B cell (primary cell): ENCODE results near the gene CBARP. TPM values are rescaled to one million over a fixed set of nuclear protein-coding genes. Genes with fewer than 3 reads are reported as not detected.

Source experiments
- ATAC-seq: fragments of 200-7000 bp; cut with Tn5 transposase; one replicate; pipeline ENCODE4 v1.10.0; 2021; ENCODE audit warnings: low read depth, mild to moderate bottlenecking, moderate number of reproducible peaks, moderate library complexity
- CTCF ChIA-PET: fragments of 350-600 bp; sonication (Branson Sonifier 250); formaldehyde crosslinking; loops from one replicate; lab custom pipeline; 2021; ENCODE audit warnings: antibody characterized with exemption, inconsistent platforms; lab: Charles Lee
- POLR2A ChIA-PET: fragments of 350-600 bp; sonication (Branson Sonifier 250); formaldehyde crosslinking; loops from one replicate; lab custom pipeline; 2021; ENCODE audit warnings: antibody characterized with exemption; lab: Charles Lee
- DNase-seq: peaks from one replicate; pipeline ENCODE4 v3.0.0; 2013
- H2AFZ ChIP-seq: 2 replicates; pipeline ENCODE4 v1.6.1; 2012; ENCODE audit warnings: mild to moderate bottlenecking, low read depth, low read length; ENCODE audit not compliant: insufficient read depth, poor library complexity, severe bottlenecking
- H3K27ac ChIP-seq, 2 donors: 1 replicate in 1 of 2; 2 replicates in 1 of 2; pipeline ENCODE4 v1.5.1; 2012 to 2013; ENCODE audit warnings: low read length in 2 of 2, mild to moderate bottlenecking in 2 of 2, moderate library complexity in 1 of 2
- H3K27me3 ChIP-seq, 4 experiments: fragments of 200-600 bp in 1 of 4; sonication (generic) in 1 of 4; replicated peaks in 1 of 4; 1 replicate in 2 of 4; 2 replicates in 2 of 4; pipeline versions ENCODE4 v1.6.1 to v1.7.0; 2013 to 2016; ENCODE audit warnings: low read length in 3 of 4, mild to moderate bottlenecking in 2 of 4, mixed read lengths in 1 of 4, moderate library complexity in 1 of 4; ENCODE audit not compliant: insufficient read depth in 4 of 4, control insufficient read depth in 3 of 4; ENCODE audit errors: control extremely low read depth in 1 of 4
- H3K36me3 ChIP-seq, 2 experiments: replicated peaks in 1 of 2; 1 replicate in 1 of 2; 2 replicates in 1 of 2; pipeline versions ENCODE4 v1.6.1 to v1.7.1; 2013; ENCODE audit warnings: low read length in 1 of 2; ENCODE audit not compliant: insufficient read depth in 2 of 2, control insufficient read depth in 1 of 2; ENCODE audit errors: control extremely low read depth in 1 of 2, extremely low read depth in 1 of 2
- H3K4me1 ChIP-seq, 2 donors: fragments of 200-600 bp in 1 of 2; sonication (generic) in 1 of 2; 1 replicate in 1 of 2; 2 replicates in 1 of 2; pipeline versions ENCODE4 v1.5.1 to v1.6.1; 2013 to 2017; ENCODE audit warnings: low read length in 2 of 2; ENCODE audit not compliant: control insufficient read depth in 2 of 2, insufficient read depth in 2 of 2
- H3K4me2 ChIP-seq: replicated peaks from 2 replicates; pipeline ENCODE3; 2012; ENCODE audit warnings: mild to moderate bottlenecking, low read depth, low read length; ENCODE audit not compliant: poor library complexity, severe bottlenecking
- H3K4me3 ChIP-seq, 5 experiments: fragments of 200-600 bp in 1 of 5; sonication (generic) in 1 of 5; 1 replicate in 3 of 5; 2 replicates in 2 of 5; pipeline versions ENCODE4 v1.5.1 to v1.7.0; 2011 to 2016; ENCODE audit warnings: low read length in 4 of 5, mild to moderate bottlenecking in 4 of 5, low read depth in 2 of 5, control low read depth in 1 of 5, moderate library complexity in 1 of 5; ENCODE audit not compliant: insufficient read depth in 1 of 5; ENCODE audit errors: control extremely low read depth in 1 of 5, extremely low read depth in 1 of 5
- H3K79me2 ChIP-seq: fragments of 200-600 bp; sonication (generic); one replicate; pipeline ENCODE4 v1.6.0; 2016; ENCODE audit warnings: low read length; ENCODE audit not compliant: control insufficient read depth, insufficient read depth
- H3K9ac ChIP-seq: fragments of 200-600 bp; sonication (generic); 2 replicates; pipeline ENCODE4 v1.6.1; 2017; ENCODE audit warnings: mild to moderate bottlenecking, low read length, moderate library complexity
- H3K9me3 ChIP-seq, 3 donors: one replicate each; pipeline versions ENCODE4 v1.6.1 to v1.7.1; 2013; ENCODE audit warnings: low read length in 2 of 3; ENCODE audit not compliant: control insufficient read depth in 2 of 3, insufficient read depth in 1 of 3; ENCODE audit errors: control extremely low read depth in 1 of 3
- H4K20me1 ChIP-seq: 2 replicates; pipeline ENCODE4 v1.6.0; 2012; ENCODE audit warnings: mild to moderate bottlenecking, low read length; ENCODE audit not compliant: insufficient read depth, control insufficient read depth, poor library complexity, severe bottlenecking
- H3K27ac Mint-ChIP-seq: one replicate; pipeline ENCODE4 v1.8.0; 2021; ENCODE audit warnings: mixed read lengths
- H3K27me3 Mint-ChIP-seq: one replicate; pipeline ENCODE4 v1.8.0; 2021; ENCODE audit warnings: mixed read lengths
- H3K4me1 Mint-ChIP-seq: one replicate; pipeline ENCODE4 v1.8.0; 2021; ENCODE audit warnings: mixed read lengths
- H3K4me3 Mint-ChIP-seq: one replicate; pipeline ENCODE4 v1.8.0; 2021; ENCODE audit warnings: mixed read lengths
- H3K9me3 Mint-ChIP-seq: one replicate; pipeline ENCODE4 v1.8.0; 2022; ENCODE audit warnings: mixed read lengths; ENCODE audit not compliant: insufficient read depth
- EZH2 ChIP-seq: IDR thresholded peaks from 2 replicates; pipeline ENCODE4 v1.6.1; 2012; ENCODE audit warnings: borderline replicate concordance, low read depth, mild to moderate bottlenecking, moderate library complexity, low read length; ENCODE audit not compliant: insufficient read depth, poor library complexity, severe bottlenecking
- WGBS: methylation state at CpG from one replicate; pipeline ENCODE4 v1.1.5; 2013; ENCODE audit warnings: missing lambda C conversion rate; ENCODE audit not compliant: insufficient coverage; 5-methylcytosine and 5-hydroxymethylcytosine counted together
- intact Hi-C: fragments of 100-400 bp; cut with micrococcal nuclease; formaldehyde crosslinking; loops from one replicate; pipeline ENCODE4 v1.10.0; 2022
- polyA plus RNA-seq: library from polyadenylated mRNA; depleted of rRNA; stranded (reverse); fragments of >200 nt; gene quantifications from 2 replicates; pipeline ENCODE4 v1.2.3, GENCODE V29; 2012
- total RNA-seq, 2 donors: library from RNA; stranded (reverse); fragments of 120-200 nt in 1 of 2; gene quantifications; 1 replicate in 1 of 2; 2 replicates in 1 of 2; pipeline versions ENCODE4 v1.2.3 to v1.2.4, GENCODE V29; 2013 to 2022
- TF ChIP-seq, protein P1 (sequence below): fragments of 200-600 bp; IDR thresholded peaks from one replicate; pipeline ENCODE4 v1.8.0; 2022; ENCODE audit warnings: antibody characterized with exemption, mild to moderate bottlenecking

Gene CBARP
- total and polyA plus RNA-seq, 2 donors (not counting 1 experiment from before 2014, with no cell fraction given), result not detected

DNA sequence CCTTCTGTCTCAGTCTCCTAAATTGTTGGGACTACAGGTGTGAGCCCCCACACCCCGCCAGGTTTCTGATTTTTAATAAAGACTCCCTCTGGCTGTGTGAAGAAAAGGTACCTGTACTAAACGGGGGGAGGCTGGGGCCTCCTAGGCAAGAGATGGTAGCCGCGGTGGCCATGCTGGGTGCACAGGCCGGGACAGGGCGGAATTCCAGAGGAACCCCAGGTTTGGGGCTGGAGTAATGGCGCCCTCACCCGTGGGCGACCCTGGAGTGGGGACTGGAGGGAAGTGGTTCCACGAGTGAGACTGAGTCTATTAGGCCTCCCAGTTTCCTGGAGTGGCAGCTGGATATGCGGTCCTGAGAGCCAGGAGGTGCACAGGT, 1.6 kb upstream of the CBARP start:
- Mint-ChIP-seq H3K27me3 (peaks cover 8% of the 10 kb centered on the region), H3K4me3 (peak overlapping the region; percentile 87), H3K9me3 (no peaks in the 10 kb centered on the region), H3K4me1 (peaks cover 33% of the 10 kb centered on the region), H3K27ac (peak overlapping the region; percentile 50)
- Histone ChIP-seq H3K4me2 (peak overlapping the region; percentile 99), H4K20me1 (peaks cover 16% of the 10 kb centered on the region), H3K27ac (no peak overlapping the region), H2AFZ (no peak overlapping the region), H3K4me1 (peaks cover 36 to 54% of the 10 kb centered on the region in 2 donors), H3K27me3 (peaks cover 0 to 21% (median 7%) of the 10 kb centered on the region in 4 experiments), H3K9ac (no peak overlapping the region), H3K9me3 (no peaks in the 10 kb centered on the region), H3K4me3 (no peak overlapping the region), H3K79me2 (peaks cover 23% of the 10 kb centered on the region), H3K36me3 (peaks cover 0 to 4% of the 10 kb centered on the region in 2 experiments)
- ChIA-PET CTCF (interaction anchor here (1.2 to 1.8 kb wide), 4 partner anchors 18 to 126 kb away, joined by 3 to 8 read pairs (median 4); partner anchors contain the start of gene CIRBP), POLR2A (interaction anchor here (0.6 kb wide), 1 partner anchor 158 kb away, joined by 3 read pairs; no protein-coding TSS in a partner anchor)
- intact Hi-C loops, result no loop called here
- WGBS, result 76% methylated on average over 10 of the region's 11 CpGs
- no peak for TF ChIP-seq EZH2
- TF ChIP-seq, protein P1, sequence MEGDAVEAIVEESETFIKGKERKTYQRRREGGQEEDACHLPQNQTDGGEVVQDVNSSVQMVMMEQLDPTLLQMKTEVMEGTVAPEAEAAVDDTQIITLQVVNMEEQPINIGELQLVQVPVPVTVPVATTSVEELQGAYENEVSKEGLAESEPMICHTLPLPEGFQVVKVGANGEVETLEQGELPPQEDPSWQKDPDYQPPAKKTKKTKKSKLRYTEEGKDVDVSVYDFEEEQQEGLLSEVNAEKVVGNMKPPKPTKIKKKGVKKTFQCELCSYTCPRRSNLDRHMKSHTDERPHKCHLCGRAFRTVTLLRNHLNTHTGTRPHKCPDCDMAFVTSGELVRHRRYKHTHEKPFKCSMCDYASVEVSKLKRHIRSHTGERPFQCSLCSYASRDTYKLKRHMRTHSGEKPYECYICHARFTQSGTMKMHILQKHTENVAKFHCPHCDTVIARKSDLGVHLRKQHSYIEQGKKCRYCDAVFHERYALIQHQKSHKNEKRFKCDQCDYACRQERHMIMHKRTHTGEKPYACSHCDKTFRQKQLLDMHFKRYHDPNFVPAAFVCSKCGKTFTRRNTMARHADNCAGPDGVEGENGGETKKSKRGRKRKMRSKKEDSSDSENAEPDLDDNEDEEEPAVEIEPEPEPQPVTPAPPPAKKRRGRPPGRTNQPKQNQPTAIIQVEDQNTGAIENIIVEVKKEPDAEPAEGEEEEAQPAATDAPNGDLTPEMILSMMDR, result no peak
- no peak for ATAC-seq
- DNase-seq, result no peak
